HepG2 (cell line): ENCODE measurements around the gene TBC1D24. TPM values are rescaled to one million over a fixed set of nuclear protein-coding genes. Genes with fewer than 3 reads are reported as not detected.

ENCODE experiments used
- BCL6 ChIP-seq: IDR thresholded peaks from 2 replicates; pipeline ENCODE4 v1.6.1; 2016; ENCODE audit warnings: missing genetic modification reagents, missing compliant biosample characterization
- CERS6 ChIP-seq: sonication (generic); formaldehyde crosslinking; IDR thresholded peaks from 2 replicates; pipeline ENCODE4 v1.5.0; 2020; ENCODE audit warnings: missing genetic modification reagents
- FOXA1 ChIP-seq, 2 experiments: fragments of 450-650 bp in 1 of 2; sonication (generic) in 1 of 2; formaldehyde crosslinking in 1 of 2; IDR thresholded peaks; 2 replicates each; pipeline versions ENCODE4 v1.4.0 to v1.6.1; 2016 to 2020; ENCODE audit warnings: missing genetic modification reagents in 1 of 2
- GRHL1 ChIP-seq: sonication (generic); formaldehyde crosslinking; conservative IDR thresholded peaks from 2 replicates; pipeline ENCODE4 v1.8.0; 2022; ENCODE audit warnings: missing genetic modification reagents
- MAZ ChIP-seq, 2 experiments: sonication (generic) in 1 of 2; formaldehyde crosslinking in 1 of 2; IDR thresholded peaks; 2 replicates each; pipeline versions ENCODE4 v1.5.0 to v1.6.1; 2012 to 2020; ENCODE audit warnings: low read depth in 2 of 2, mild to moderate bottlenecking in 2 of 2, borderline replicate concordance in 1 of 2, improper control_type of control experiment in 1 of 2, low read length in 1 of 2, missing genetic modification reagents in 1 of 2, moderate library complexity in 1 of 2
- MIER3 ChIP-seq: IDR thresholded peaks from 2 replicates; pipeline ENCODE4 v1.6.1; 2016; ENCODE audit warnings: missing compliant biosample characterization, borderline replicate concordance
- NPAS2 ChIP-seq: sonication (generic); formaldehyde crosslinking; IDR thresholded peaks from 2 replicates; pipeline ENCODE4 v1.8.0; 2022; ENCODE audit warnings: mild to moderate bottlenecking, missing genetic modification reagents, borderline replicate concordance
- PHF5A ChIP-seq: IDR thresholded peaks from one replicate; pipeline ENCODE4 v1.6.1; 2018; ENCODE audit warnings: low read depth, missing genetic modification reagents; ENCODE audit not compliant: unreplicated experiment
- RBM22 ChIP-seq: fragments of 200-400 bp; formaldehyde crosslinking; optimal IDR thresholded peaks from 2 replicates; pipeline ENCODE3; 2017; ENCODE audit warnings: mild to moderate bottlenecking, low read length, moderate library complexity
- SAFB2 ChIP-seq: sonication (generic); formaldehyde crosslinking; IDR thresholded peaks from 2 replicates; pipeline ENCODE4 v1.5.1; 2020; ENCODE audit warnings: missing genetic modification reagents, low read depth, mild to moderate bottlenecking, borderline replicate concordance
- SMYD3 ChIP-seq: sonication (generic); formaldehyde crosslinking; IDR thresholded peaks from 2 replicates; pipeline ENCODE4 v1.8.1; 2023; ENCODE audit warnings: mild to moderate bottlenecking, missing genetic modification reagents
- ZNF143 ChIP-seq: sonication (generic); formaldehyde crosslinking; IDR thresholded peaks from 2 replicates; pipeline ENCODE4 v1.4.0; 2020; ENCODE audit warnings: missing genetic modification reagents
- ZNF329 ChIP-seq: sonication (generic); formaldehyde crosslinking; IDR thresholded peaks from 2 replicates; pipeline ENCODE4 v1.9.0; 2021; ENCODE audit warnings: low read depth, mild to moderate bottlenecking, missing genetic modification reagents
- ZNF335 ChIP-seq: sonication (generic); formaldehyde crosslinking; IDR thresholded peaks from 2 replicates; pipeline ENCODE4 v1.4.0; 2020; ENCODE audit warnings: missing genetic modification reagents
- polyA plus RNA-seq, 8 experiments: library from polyadenylated mRNA; depleted of rRNA in 3 of 8; stranded (reverse) in 7 of 8; unstranded in 1 of 8; fragments of >200 nt; fragmentation: Illumina TruSeq in 4 of 8; extraction: Trizol in 4 of 8; gene quantifications; 2 replicates each; pipeline versions ENCODE4 v1.2.1 to v1.2.3, GENCODE V29; 2011 to 2016; ENCODE audit warnings: low read depth in 4 of 8, missing spikeins in 1 of 8, mixed read lengths in 1 of 8; ENCODE audit not compliant: insufficient read depth in 1 of 8
- total RNA-seq, 5 experiments: library from RNA; depleted of rRNA; stranded (reverse); fragments of >200 nt; fragmentation: Illumina TruSeq; extraction: Trizol; gene quantifications; 2 replicates each; pipeline ENCODE4 v1.2.3, GENCODE V29; 2016; ENCODE audit warnings: low read depth in 1 of 5
- TF ChIP-seq, protein P1 (sequence below): sonication (generic); formaldehyde crosslinking; IDR thresholded peaks from 2 replicates; pipeline ENCODE4 v1.5.1; 2020; ENCODE audit warnings: mild to moderate bottlenecking, missing genetic modification reagents, moderate library complexity
- TF ChIP-seq, protein P2 (sequence below): sonication (generic); formaldehyde crosslinking; IDR thresholded peaks from 2 replicates; pipeline ENCODE4 v1.8.0; 2022; ENCODE audit warnings: missing genetic modification reagents, mild to moderate bottlenecking, moderate library complexity, borderline replicate concordance
- TF ChIP-seq, protein P3 (sequence below): sonication (generic); formaldehyde crosslinking; IDR thresholded peaks from 2 replicates; pipeline ENCODE4 v1.4.0; 2020; ENCODE audit warnings: missing genetic modification reagents; ENCODE audit errors: not compliant biosample characterization

TBC1D24 gene
- total and polyA plus RNA-seq, 2 of the 13 experiments (the other 11 are each of a cell fraction or from before 2014, with no cell fraction given), result 7.7 to 13.7 TPM

DNA sequence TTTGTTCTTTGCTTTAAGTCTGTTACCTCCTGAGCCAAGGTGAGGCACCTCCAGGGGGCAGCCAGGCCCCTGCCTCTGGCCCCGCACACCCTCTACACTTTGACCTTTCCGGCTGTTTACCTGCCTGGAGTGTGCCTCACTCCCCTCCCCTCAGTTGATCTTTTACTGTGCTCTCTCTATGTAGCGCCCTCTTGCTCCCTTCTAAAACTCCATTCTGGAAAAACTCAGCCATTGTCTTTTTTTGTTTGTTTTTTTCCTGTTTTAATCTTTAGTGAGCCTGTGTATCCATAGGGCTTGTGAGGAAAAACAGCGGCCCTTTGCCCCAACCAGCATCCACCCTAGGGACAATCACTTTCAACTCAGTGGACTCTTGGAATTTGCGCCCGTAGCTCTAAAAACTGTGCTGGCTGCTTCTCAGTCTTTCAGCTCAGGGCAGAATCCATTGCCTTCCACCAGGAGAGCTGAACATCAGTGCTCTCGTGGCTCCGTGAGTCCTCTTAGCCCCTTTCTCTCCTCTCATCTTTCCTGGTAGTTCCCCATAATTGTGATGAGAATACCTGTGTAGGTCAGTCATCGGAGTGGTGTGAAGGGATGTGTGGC, 49.5 kb downstream of the TBC1D24 start (continued):
- TF ChIP-seq, protein P1, sequence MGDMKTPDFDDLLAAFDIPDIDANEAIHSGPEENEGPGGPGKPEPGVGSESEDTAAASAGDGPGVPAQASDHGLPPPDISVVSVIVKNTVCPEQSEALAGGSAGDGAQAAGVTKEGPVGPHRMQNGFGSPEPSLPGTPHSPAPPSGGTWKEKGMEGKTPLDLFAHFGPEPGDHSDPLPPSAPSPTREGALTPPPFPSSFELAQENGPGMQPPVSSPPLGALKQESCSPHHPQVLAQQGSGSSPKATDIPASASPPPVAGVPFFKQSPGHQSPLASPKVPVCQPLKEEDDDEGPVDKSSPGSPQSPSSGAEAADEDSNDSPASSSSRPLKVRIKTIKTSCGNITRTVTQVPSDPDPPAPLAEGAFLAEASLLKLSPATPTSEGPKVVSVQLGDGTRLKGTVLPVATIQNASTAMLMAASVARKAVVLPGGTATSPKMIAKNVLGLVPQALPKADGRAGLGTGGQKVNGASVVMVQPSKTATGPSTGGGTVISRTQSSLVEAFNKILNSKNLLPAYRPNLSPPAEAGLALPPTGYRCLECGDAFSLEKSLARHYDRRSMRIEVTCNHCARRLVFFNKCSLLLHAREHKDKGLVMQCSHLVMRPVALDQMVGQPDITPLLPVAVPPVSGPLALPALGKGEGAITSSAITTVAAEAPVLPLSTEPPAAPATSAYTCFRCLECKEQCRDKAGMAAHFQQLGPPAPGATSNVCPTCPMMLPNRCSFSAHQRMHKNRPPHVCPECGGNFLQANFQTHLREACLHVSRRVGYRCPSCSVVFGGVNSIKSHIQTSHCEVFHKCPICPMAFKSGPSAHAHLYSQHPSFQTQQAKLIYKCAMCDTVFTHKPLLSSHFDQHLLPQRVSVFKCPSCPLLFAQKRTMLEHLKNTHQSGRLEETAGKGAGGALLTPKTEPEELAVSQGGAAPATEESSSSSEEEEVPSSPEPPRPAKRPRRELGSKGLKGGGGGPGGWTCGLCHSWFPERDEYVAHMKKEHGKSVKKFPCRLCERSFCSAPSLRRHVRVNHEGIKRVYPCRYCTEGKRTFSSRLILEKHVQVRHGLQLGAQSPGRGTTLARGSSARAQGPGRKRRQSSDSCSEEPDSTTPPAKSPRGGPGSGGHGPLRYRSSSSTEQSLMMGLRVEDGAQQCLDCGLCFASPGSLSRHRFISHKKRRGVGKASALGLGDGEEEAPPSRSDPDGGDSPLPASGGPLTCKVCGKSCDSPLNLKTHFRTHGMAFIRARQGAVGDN, result peak; percentile 92
- peak; percentile 59; the same call in 1 of the 2 replicates for TF ChIP-seq MIER3 (CRISPR knock-in tag)
- no peak for TF ChIP-seq RBM22
- peak; percentile 54; the same call in 1 of the 2 replicates for TF ChIP-seq BCL6 (CRISPR knock-in tag)
- TF ChIP-seq MAZ (IDR thresholded peaks at IDR 0.05; ENCODE audit: borderline replicate concordance, low read depth, low read length), result peak; percentile 63; the same call in 1 of the 2 replicates
- TF ChIP-seq MAZ (CRISPR knock-in tag; IDR thresholded peaks at IDR 0.05; ENCODE audit: low read depth), result peak; percentile 59; the same call in 1 of the 2 replicates
- peak; percentile 37; the same call in 1 of the 2 replicates for TF ChIP-seq SAFB2 (CRISPR knock-in tag)
- TF ChIP-seq, protein P2, sequence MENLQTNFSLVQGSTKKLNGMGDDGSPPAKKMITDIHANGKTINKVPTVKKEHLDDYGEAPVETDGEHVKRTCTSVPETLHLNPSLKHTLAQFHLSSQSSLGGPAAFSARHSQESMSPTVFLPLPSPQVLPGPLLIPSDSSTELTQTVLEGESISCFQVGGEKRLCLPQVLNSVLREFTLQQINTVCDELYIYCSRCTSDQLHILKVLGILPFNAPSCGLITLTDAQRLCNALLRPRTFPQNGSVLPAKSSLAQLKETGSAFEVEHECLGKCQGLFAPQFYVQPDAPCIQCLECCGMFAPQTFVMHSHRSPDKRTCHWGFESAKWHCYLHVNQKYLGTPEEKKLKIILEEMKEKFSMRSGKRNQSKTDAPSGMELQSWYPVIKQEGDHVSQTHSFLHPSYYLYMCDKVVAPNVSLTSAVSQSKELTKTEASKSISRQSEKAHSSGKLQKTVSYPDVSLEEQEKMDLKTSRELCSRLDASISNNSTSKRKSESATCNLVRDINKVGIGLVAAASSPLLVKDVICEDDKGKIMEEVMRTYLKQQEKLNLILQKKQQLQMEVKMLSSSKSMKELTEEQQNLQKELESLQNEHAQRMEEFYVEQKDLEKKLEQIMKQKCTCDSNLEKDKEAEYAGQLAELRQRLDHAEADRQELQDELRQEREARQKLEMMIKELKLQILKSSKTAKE (CRISPR knock-in tag), result peak; percentile 55; the same call in 1 of the 2 replicates
- TF ChIP-seq PHF5A, result peak; percentile 57
- no peak for TF ChIP-seq CERS6
- peak; percentile 36; the same call in 1 of the 2 replicates for TF ChIP-seq SMYD3
- no peak for TF ChIP-seq GRHL1 (CRISPR knock-in tag)
- TF ChIP-seq ZNF143 (CRISPR knock-in tag), result no peak
- TF ChIP-seq ZNF329 (CRISPR knock-in tag), result 0 out of 2 replicates have a peak, but pooled peaks have one; percentile 16
- TF ChIP-seq NPAS2 (CRISPR knock-in tag), result no peak
- TF ChIP-seq ZNF335 (CRISPR knock-in tag), result no peak
- 0 out of 2 replicates have a peak, but pooled peaks have one; percentile 15 for TF ChIP-seq FOXA1 (IDR thresholded peaks at IDR 0.05)
- TF ChIP-seq FOXA1 (CRISPR knock-in tag; IDR thresholded peaks at IDR 0.05), result peak; percentile 94
- TF ChIP-seq, protein P3, sequence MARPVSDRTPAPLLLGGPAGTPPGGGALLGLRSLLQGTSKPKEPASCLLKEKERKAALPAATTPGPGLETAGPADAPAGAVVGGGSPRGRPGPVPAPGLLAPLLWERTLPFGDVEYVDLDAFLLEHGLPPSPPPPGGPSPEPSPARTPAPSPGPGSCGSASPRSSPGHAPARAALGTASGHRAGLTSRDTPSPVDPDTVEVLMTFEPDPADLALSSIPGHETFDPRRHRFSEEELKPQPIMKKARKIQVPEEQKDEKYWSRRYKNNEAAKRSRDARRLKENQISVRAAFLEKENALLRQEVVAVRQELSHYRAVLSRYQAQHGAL (CRISPR knock-in tag), result no peak
